Measurements from ENCODE around the gene KLHL8. TPM values are rescaled to one million over a fixed set of nuclear protein-coding genes. Genes with fewer than 3 reads are reported as not detected.
"Not testable (repeated sequence)": the region's sequence is repeated elsewhere in the genome, so short reads cannot be mapped to it uniquely, and the experiment has no call there.

Gene KLHL8
- total and polyA plus RNA-seq, 8 donors: 2.1 to 107 (median 12.3) TPM

- no peaks in the 10 kb centered on the region for H3K27me3 ChIP-seq
- peaks cover 0 to 3% (median 1%) of the 10 kb centered on the region in 4 donors for H3K4me1 ChIP-seq
- intact Hi-C loops (cut with DNase I; ENCODE audit: low total_unique reads): loop anchor here (10.0 kb wide), 1 partner anchor 301 kb away; no protein-coding TSS in a partner anchor
- H3K9me3 ChIP-seq: no peaks in the 10 kb centered on the region
- no peak overlapping the region for H3K27ac ChIP-seq
- no peak for TF ChIP-seq EP300 (IDR thresholded peaks at IDR 0.05)
- TF ChIP-seq POLR2A (IDR thresholded peaks at IDR 0.05): no peak
- no peak for TF ChIP-seq CTCF (IDR thresholded peaks at IDR 0.05)
- no peak for TF ChIP-seq POLR2AphosphoS5 (IDR thresholded peaks at IDR 0.05)
- no peaks in the 10 kb centered on the region for H3K36me3 ChIP-seq
- no peak for DNase-seq
- no peak overlapping the region for H3K4me3 ChIP-seq
- WGBS, 5 donors: 94 to 97% (median 95%) methylated on average over 5 of the region's 5 CpGs
Observed at GRCh38 chr4:87225936-87226335, 5.5 kb upstream of the KLHL8 start.

- Histone ChIP-seq H3K9me3 (no peaks in the 10 kb centered on the region), H3K4me1 (peaks cover 0 to 8% (median 2%) of the 10 kb centered on the region in 4 donors), H3K4me3 (no peak overlapping the region), H3K27me3 (no peaks in the 10 kb centered on the region), H3K36me3 (no peaks in the 10 kb centered on the region), H3K27ac (no peak overlapping the region)
- no peak for TF ChIP-seq POLR2A (IDR thresholded peaks at IDR 0.05)
- TF ChIP-seq POLR2AphosphoS5 (IDR thresholded peaks at IDR 0.05): no peak
- no peak for TF ChIP-seq CTCF (IDR thresholded peaks at IDR 0.05)
- TF ChIP-seq EP300 (IDR thresholded peaks at IDR 0.05): no peak
- intact Hi-C loops (cut with DNase I; ENCODE audit: low total_unique reads): loop anchor here (10.0 kb wide), 1 partner anchor 300 kb away; no protein-coding TSS in a partner anchor
- WGBS, 5 donors: 62 to 69% (median 64%) methylated on average over 10 of the region's 10 CpGs
- no peak for DNase-seq
Observed at GRCh38 chr4:87224141-87224923, 3.9 kb upstream of the KLHL8 start.

GRCh38 chr4:87219632-87220093 lies 755 bp downstream of the KLHL8 start:
- H3K36me3 ChIP-seq: no peaks in the 10 kb centered on the region
- H3K4me1 ChIP-seq: peaks cover 0 to 21% (median 9%) of the 10 kb centered on the region in 4 donors
- H3K4me3 ChIP-seq: peak overlapping the region; percentile 89 to 99 (median 95)
- intact Hi-C loops (cut with DNase I; ENCODE audit: low total_unique reads): loop anchor here (10.0 kb wide), 1 partner anchor 295 kb away; no protein-coding TSS in a partner anchor
- no peak for TF ChIP-seq POLR2AphosphoS5 (IDR thresholded peaks at IDR 0.05)
- no peak for TF ChIP-seq POLR2A (IDR thresholded peaks at IDR 0.05)
- no peak for TF ChIP-seq CTCF (IDR thresholded peaks at IDR 0.05)
- H3K27me3 ChIP-seq: no peaks in the 10 kb centered on the region
- peak overlapping the region; percentile 90 to 97 (median 92) for H3K27ac ChIP-seq
- peak; percentile 44 to 76 for DNase-seq
- 0 to 2% (median 0%) methylated on average over 21 to 40 of the region's 40 CpGs for WGBS, 5 donors
- H3K9me3 ChIP-seq: no peaks in the 10 kb centered on the region

GRCh38 chr4:87217235-87217763 lies 3.1 kb downstream of the KLHL8 start:
- H3K4me3 ChIP-seq; intact Hi-C loops (cut with DNase I; ENCODE audit: low total_unique reads); H3K27me3 ChIP-seq; H3K9me3 ChIP-seq; DNase-seq; H3K27ac ChIP-seq; H3K36me3 ChIP-seq: not testable (repeated sequence)
- peaks cover 0 to 38% (median 17%) of the 10 kb centered on the region in 4 donors for H3K4me1 ChIP-seq
- 80 to 89% (median 86%) methylated on average over 6 of the region's 6 CpGs for WGBS, 5 donors

All from stomach (tissue), 9 donors.